Astrocyte of the hippocampus (primary cell): Measurements from ENCODE around the gene F12.

Experiments
- DNase-seq: peaks from one replicate; pipeline ENCODE4 v3.0.0; 2011; ENCODE audit warnings: low read depth, low spot score

Gene F12

DNA sequence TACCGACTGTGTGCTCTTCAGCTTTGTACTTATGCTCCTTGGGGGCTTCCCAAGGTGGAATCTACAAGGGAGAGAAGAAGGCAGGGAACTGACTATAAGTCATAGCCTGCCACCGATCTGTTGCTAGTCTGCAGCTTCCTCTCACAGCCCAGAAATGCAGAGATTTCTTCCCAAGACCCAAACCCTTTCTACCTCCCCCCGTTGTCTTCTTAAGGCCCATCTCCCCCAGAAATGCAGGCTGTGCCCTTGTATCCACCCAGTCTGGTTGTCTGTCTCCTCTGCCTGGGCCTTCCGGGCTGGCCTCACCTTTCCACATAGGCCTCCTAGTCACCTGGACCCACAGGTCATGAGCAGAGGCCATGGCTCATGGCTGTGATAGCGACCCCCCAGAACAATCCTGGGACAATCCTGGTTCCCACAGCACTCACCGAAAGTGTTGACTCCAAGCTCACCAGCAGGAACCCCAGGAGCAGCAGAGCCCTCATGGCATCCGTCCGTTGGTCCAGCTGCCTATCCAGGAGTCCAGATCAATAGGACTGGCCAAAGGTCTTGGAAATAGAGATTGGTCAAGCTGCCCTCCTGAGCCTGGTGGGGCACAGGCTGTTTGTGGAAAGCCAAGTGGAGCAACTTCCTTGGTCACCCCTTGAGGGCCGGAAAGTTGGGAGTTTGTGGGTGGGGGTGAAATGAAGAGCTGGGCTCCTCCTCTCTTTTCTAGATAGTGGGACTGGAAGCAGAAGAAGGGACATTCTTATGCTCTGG is at the start of gene F12:
Gene F12, minus strand, starts transcription at position 522 of the 759 bp plus-strand sequence. Its CDS starts 37 bp downstream, at position 485.
- no peak for DNase-seq

DNA sequence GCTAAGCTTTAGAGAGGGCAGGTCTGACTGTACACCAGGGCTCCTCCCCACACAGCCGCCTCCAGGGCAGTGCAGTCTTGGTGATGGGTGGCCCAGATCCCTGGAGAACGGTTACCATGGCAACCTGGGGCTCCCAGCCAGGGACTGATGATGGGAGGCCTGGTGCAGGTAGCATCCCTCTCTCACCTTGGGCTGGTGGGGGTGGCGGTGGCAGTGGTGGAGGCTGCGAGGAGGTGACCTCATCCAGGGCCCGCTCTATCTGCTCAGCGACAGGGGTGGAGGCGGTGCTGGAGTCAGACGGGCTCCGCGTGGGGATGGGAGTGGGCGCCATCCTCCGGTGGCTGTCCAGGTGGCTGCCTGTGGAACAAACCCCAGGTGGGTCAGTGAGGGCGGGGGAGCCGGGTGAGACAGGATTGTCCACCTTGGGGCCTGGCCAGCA is 49.6 kb upstream of the F12 start:
- DNase-seq: peak; percentile 55

DNA sequence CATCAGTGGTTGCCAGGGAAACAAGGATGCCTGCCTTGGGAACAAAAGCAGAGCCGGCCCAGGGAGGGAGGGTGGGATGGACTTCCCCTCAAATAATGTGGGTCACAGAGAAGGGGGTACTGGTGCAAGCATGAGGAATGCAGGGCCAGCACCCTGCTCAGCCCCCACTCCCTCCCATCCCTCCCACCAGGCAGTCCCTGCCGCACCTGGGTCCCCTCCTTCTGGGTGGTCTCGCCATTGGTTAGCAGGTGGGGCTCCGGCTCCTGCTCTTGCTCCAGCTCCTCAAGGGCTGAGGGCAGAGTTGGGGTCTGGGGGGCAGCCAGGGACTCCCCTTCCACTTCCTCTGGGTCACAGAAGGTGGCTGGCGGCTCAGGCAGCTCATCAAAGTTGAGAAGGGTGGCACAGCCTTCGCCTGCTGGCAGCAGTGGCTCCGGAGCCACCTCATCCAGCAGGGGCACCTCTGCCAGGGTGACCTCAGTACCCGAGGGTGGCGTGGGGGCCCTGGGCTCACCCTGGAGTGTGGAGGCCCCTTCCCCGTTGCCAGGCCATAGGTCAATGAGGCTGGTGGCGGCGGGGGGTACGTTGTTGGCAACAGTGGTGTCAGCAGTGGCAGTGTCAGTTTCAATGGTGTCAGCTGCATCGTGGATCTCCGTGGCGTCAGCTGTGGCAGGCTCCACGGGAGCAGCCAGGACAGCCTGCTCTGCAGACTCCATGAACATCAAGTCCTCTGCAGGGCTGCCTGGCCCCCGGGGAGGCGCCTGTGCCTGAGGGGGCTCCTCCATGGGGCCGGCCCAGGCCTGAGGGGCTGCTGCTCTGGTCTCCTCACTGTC is 48.7 kb upstream of the F12 start:
- DNase-seq: no peak

DNA sequence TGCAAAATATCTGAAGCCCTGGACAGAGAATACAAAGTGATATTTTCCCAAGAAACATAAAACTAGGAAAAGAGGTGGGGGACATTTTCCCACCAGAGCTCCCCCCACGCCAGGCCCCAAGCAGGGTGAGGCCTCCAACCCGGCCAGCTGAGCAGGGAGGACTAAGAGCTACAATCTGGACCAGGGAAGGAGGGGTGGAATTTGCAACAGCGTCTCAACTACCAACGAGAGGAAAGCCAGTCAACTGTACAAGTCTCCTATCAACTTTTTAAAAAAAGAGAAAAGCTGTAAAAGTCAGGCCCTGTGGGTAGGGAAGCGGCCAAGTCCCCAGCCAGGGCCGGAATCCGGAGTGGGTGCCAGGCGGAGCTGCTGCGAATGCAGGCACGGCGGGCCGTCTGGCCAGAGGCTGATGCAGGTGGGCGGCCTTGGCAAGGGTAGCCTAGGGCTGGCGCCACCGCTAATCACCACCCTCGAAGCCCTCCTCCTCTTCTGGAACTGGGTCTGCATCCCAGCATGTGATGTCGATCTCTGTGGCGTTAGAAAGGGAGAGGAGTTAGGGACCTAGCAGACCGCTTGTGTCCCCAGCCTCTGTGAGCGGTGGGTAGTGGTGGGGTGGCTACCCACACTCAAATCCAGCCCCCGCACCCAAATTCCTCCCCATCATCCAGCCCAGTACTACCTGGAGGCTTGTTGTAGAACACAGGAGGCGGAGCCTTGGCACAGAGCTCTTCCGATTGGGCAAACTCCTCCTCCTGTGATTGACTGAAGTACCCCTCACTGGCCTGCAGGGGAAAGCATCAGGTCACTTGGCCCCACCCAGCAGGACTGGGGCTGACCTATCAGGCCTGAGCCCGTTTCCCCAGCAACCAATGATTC is 47.9 kb upstream of the F12 start:
- peak; percentile 98 for DNase-seq

DNA sequence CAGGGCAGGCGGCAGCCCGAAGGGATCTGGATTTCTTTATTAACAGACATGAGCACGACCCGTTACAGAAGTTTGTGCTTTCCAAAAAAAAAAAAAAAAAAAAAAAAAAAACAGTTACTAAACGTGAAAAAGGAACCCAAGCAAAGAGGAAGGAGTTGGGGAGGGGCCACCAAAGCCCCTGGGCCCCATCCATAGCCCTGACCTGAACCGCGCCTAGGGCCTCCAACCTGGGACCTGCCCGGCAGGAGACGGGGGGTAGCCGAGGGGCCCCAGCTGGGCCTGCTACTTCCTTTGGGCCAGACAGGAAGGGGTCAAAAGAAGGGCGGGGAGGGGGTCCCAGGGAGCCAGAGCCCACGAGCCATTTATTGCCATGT is 47.2 kb upstream of the F12 start:
- DNase-seq: no peak

DNA sequence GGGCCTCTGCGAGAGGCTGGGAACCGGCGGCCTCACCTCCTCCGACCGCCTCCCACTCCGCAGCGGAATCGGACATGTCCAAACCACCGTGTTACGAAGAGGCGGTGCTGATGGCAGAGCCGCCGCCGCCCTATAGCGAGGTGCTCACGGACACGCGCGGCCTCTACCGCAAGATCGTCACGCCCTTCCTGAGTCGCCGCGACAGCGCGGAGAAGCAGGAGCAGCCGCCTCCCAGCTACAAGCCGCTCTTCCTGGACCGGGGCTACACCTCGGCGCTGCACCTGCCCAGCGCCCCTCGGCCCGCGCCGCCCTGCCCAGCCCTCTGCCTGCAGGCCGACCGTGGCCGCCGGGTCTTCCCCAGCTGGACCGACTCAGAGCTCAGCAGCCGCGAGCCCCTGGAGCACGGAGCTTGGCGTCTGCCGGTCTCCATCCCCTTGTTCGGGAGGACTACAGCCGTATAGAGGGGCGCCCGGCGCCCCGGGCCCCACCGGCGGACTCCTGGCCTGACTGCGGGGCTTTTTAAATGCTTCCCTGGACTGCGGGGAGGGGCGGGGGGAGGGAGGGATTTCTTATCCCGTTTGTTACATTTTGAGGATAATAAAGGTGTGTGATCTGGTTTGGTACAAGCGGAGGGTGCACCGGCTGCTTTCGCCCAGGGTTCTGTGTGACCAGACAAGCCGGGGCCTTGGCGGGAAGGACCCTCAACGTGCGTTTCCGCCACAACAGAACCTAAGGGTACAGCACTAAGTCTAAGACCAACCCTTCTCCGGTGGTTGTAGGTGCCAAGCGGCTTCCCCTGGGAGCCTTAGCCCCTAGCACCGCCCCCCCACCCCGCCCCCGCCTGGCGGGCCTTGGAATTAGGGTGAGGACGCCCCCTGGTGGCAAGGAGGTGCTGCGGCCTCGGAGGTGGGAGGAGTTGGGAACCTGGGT is 46.6 kb upstream of the F12 start:
- DNase-seq: peak; percentile 96

DNA sequence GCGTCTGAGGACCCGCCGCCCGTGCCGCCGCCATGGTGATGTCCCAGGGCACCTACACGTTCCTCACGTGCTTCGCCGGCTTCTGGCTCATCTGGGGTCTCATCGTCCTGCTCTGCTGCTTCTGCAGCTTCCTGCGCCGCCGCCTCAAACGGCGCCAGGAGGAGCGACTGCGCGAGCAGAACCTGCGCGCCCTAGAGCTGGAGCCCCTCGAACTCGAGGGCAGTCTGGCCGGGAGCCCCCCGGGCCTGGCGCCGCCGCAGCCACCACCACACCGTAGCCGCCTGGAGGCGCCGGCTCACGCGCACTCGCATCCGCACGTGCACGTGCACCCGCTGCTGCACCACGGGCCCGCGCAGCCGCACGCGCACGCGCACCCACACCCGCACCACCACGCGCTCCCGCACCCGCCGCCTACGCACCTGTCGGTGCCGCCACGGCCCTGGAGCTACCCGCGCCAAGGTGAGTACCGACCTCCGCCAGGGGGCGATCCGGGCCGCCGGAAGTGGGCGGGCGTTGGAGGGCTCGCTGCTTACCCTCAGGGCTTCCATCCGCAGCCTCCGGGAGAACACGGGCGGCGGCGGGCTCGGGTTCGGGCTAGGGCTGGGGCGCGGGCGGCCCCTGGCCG is 45.8 kb upstream of the F12 start:
- peak; percentile 90 for DNase-seq

DNA sequence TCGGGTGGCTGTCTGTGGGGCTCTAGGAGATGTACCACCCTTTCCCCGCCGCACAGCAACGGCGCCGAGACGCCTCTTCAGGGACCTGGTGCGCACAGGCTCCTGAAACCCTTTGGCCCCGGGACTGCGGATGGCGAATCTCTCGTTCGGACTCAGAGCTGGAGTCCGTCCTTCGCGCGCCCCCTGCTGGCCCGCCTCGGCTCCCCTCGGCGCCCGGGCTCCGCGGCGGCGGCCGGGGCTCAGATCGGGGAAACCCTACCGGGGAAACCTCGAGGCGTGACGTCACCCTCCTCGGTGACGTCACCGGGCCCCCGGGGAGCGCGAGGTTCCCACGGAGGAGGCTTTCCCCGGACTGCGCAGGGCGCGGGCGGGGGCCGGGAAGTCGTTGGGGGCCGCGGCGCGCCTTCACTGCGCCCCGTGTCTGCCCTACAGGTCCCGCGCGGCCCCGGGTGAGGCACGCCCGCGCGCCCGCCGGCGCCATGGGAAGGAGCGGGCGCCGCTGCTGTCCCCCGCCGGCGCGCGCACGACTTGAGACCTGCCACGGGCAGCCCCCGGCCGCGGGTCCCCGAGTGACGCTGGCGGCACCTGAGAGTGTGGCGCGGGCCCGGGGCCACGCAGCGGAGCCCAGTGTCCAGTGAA is 45.2 kb upstream of the F12 start:
- peak; percentile 98 for DNase-seq

DNA sequence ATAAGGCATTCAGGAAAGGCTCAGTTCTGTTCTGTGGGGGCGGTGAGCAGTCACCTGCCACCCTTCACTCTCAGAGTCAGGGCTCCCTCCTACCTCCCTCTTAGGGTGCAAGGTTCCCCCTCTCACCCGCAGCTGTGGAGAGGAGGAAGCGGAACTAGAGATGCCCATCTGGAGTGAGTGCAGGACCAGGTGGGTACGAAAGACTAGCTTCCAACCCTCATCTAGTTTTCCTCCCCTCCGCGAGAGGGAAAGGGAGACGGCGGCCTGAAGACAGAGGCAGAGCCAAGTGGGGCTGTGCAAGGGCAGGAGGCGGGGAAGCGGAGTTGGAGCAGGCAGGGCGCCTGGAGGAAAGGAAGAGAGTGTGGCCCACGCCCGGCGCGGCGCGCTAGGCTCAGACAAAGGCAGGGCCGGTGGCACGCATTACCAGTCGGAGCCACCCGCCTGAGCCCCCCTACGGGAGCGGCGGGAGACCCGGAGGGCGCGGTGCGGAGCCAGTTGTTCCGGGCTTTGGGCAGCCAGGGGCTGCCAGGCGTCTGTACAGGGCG is 44.6 kb upstream of the F12 start:
- peak; percentile 66 for DNase-seq

DNA sequence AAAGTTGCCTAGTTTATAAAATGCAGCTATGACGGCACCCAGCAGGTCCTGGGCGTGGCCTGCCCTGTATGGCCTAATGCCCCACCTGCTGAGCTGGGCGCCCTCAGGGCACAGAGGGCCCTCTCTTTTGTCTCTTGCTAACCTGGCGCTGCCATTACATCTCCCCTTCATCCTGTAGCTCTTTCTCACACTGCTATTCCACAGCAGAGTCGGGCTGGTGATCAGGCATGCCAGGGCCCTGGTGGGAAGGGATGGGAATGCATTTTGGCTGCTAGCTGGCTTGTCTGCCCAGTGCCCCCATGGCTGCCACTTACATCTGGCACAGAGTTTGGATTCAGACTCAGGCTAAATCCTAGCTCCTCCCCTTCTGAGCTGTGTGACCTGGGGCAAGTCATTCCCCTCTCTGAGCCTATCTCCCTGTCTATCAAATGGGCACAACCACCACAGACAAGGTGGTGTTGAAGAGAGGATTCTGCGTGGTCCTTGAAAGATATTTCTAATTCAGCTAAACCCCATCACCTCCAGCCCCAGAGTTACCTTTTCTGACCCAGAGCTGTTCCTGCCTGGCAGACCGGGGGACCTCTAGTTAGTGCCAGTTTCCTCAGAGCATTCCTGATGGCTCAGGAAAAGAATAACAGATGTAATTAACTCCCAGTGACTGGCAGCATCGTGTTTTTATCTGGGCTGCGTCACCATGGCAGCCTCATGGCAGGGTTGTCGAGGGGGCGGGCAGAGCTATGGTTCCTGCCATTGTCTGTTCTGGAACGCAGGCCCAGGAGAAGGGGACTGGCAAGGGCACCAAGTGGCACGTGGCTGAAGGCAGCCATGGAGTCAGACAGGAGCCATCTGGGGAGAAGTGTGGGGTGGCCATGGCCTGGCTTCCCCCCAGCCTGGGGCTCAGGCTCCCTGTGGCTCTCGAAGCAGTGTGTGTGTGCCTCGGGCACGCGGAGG is 43.6 kb upstream of the F12 start:
- peak; percentile 63 for DNase-seq

DNA sequence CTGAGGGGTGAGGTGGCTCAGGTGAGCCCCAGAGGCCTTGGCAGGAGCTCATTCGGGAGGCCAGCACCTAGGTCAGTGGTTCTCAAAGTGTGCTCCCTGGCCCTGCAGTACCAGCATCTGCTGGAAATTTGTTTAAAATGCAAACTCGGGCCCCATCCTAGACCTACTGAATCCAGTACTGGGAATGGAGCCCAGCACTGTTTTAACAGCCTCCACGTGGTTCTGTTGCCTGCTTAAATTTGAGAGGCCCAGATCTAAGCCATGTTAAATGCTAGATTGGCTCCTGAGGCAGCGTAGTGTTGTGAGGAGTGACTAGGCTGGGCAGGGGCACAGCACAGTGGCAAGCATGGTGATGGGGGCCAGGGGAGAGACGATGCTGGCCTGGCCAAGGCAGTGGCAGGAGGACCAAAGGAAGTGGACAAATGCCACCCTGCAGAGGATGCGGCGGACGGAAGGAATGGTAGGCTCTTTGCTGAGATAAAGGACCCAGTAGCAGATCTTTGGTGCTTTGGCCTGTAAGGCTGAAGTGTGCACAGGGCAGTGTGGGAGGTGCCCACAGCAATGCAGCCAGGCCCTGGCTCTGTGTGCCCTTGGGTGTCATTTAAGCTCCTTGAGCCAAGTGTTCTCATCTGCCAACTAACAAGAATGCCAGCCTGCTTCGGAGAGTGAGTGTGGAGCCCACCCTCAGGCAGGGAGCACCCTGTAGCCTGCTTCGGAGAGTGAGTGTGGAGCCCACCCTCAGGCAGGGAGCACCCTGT is 41.5 kb upstream of the F12 start:
- DNase-seq: no peak

DNA sequence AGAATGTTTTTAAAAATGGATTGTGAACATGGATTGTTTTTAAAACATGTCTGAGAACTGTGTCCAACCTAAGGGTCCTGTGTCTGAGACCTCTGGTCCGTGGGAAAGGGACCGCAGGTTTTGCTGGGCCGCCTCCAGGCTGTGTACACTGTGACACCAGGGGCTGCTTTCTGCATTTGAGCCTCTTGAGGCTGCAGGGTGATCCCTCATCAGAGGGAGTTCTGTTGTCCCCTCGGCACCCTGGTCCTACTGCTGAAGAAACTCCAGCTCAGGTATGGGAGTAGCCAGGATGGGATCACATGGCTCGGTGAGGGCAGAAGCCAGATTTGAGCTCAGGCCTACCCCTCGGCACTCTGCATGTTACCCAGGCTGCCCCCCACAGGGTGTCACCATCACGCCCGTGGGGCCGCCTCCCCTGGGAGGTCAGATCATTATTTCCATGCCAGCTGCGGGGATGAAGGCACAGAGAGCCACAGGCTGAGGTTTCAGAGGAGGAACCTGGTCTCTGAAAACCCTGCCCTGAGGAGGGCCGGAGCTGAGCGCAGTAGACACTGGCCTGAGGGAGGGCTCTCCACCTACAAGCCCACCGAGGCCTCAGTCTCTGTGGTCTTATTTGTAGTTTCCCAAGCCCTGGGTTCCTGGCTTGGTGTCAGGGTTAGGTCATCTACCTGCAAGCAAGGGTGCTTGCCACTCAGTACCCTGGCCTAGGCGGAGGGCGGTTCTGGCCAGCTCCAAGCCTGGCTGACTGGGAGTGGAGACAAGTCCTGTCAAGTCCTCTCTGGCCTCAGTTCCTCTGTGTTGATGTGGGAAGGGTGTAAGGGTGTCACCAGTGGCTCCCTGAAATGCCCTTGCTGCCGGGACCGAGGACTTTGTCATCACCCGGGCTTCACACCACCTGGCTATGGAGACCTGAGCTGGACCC is 40.0 kb upstream of the F12 start:
- no peak for DNase-seq

DNA sequence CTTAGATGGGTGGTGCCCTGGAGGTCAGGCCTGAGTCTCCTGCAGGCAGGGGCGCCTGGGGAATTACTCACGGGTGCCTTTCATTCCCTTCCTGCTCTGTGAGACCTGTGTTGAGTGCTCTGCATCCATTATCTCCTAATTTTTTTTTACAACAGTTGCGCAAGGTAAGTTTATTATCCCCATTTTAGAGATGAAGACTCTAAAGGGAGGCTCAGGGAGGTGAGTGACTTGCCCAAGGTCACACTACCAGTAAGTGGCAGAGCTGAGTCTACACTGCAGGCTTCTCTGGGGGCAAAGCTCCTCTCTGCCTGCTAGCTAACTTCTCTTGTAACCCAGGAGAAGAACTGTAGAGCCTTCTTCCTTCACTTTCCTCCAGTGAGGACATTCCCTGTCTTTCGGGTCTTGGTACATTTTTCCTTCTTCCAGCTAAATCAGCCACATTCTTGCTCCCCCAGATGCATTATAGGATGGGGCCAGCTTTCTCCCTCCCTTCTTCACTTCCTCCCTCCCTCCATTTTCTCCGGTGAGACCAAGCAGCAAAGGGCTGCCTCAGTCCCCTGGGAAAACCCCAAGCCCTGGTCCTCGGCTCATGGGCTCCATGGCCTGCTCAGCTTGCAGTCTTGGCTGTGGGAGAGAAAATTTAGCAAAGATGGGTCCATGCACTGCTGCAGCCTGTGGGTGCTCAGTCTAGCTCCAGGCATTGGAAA is 39.0 kb upstream of the F12 start:
- no peak for DNase-seq

DNA sequence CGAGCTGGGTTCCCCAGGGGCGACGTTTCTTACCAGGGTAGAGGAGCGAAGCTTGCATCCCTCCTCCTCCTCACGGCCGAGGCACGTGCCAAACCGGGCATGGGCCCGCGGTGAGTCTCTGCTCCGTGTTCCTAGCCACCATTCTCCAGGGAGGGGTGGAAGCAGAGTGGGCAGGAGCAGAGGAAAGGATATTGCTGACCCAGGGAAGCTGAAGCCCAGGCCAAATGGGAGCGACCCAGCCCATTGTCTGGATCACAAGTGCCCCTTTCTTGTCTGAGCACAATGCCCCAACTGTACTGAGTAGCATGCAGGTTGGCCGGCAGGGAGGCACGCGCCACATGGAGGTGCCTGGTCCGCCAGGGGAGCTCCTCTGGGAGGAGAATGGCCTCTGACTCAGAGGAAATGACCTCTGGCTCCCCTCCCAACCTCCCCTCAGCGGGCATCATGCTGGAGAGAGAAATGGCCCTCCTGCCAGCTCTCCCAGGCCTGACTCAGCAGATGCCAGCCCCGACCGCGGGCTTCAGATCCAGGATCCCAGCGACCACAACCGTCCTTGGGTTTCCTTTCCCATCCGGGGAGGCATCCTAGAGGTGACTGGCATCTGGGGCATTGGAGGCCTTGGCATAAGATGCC is 38.4 kb upstream of the F12 start:
- DNase-seq: peak; percentile 94

DNA sequence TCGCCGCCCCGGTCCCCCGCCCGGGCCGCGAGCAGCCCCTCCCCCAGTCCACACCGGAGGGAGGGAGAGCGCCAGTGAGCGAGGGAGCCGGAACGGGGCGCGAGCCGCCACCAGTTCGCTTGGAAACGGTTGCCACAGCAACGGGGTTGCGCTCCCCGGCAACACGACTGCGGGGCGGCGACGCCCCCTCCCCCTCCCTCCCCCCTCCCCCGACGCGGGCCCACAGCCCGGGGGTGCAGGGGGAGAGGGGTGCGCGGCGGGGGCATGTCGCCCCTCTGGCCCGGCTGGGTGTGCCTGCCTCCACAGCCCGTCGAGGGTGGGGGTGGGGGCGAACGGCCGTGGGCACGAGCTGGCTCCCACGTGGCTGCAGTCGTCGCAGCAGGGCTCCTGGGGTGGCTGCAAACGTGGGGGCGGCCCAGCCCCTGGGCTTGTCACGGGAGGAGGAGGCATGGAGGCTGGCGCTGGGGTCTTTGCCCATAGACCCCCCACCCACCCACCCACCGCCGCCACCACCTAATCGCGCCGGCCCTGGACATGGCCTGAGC is 37.8 kb upstream of the F12 start:
- peak; percentile 76 for DNase-seq
